Type B pancreatic cell (in vitro differentiated cells): ENCODE results near the gene ESRRB. TPM values are rescaled to one million over a fixed set of nuclear protein-coding genes. Genes with fewer than 3 reads are reported as not detected.

Source experiments
- DNase-seq: peaks from one replicate; pipeline ENCODE4 v3.0.0; 2021; ENCODE audit warnings: mixed read lengths; ENCODE audit not compliant: unreplicated experiment; ENCODE audit errors: extremely low spot score
- H3K27ac Mint-ChIP-seq: 2 replicates; pipeline ENCODE4 v1.8.0; 2021; ENCODE audit warnings: mild to moderate bottlenecking, mixed read lengths
- H3K27me3 Mint-ChIP-seq: 2 replicates; pipeline ENCODE4 v1.8.0; 2021; ENCODE audit warnings: mixed read lengths
- H3K36me3 Mint-ChIP-seq: 2 replicates; pipeline ENCODE4 v1.8.0; 2021; ENCODE audit warnings: mixed read lengths
- H3K4me1 Mint-ChIP-seq: one replicate; pipeline ENCODE4 v1.8.0; 2021; ENCODE audit warnings: mixed read lengths; ENCODE audit not compliant: unreplicated experiment
- H3K4me3 Mint-ChIP-seq: 2 replicates; pipeline ENCODE4 v1.8.0; 2021; ENCODE audit warnings: mild to moderate bottlenecking, mixed read lengths
- H3K9me3 Mint-ChIP-seq: 2 replicates; pipeline ENCODE4 v1.8.0; 2021; ENCODE audit warnings: mixed read lengths
- total RNA-seq: library from RNA; stranded (reverse); gene quantifications from 2 replicates; pipeline ENCODE4 v1.2.1, GENCODE V29; 2021; ENCODE audit warnings: low replicate concordance
- TF ChIP-seq, protein P1 (sequence below): fragments of 200-600 bp; sonication (generic); conservative IDR thresholded peaks from 2 replicates; pipeline ENCODE4 v1.5.0; 2021; ENCODE audit warnings: antibody characterized with exemption, mild to moderate bottlenecking

Gene ESRRB
- total RNA-seq, 1 donor from 2014 or later: 0.94 TPM

DNA sequence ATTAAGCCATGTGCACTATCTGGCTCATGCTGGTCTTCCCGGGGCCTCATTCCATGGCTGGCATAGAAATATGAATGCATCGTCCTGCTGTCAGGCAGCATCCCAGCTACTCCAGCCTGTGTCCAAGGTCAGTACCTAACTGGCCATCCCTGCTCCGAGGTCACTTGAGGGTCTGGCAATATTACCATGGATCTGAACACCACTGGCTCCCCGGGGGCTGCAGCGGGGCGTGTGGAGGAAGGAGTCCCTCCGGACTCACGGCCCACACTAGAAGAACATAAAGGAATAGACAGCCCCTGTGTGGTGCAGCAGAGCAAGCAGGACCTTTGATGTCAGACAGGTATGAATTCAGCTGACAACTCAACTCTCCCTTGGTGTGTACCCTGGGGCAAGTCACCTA, 19.2 kb downstream of the ESRRB start:
- peaks cover 17% of the 10 kb centered on the region for H3K4me1 Mint-ChIP-seq
- H3K36me3 Mint-ChIP-seq: no peaks in the 10 kb centered on the region
- peaks cover 26% of the 10 kb centered on the region for H3K27me3 Mint-ChIP-seq
- TF ChIP-seq, protein P1, sequence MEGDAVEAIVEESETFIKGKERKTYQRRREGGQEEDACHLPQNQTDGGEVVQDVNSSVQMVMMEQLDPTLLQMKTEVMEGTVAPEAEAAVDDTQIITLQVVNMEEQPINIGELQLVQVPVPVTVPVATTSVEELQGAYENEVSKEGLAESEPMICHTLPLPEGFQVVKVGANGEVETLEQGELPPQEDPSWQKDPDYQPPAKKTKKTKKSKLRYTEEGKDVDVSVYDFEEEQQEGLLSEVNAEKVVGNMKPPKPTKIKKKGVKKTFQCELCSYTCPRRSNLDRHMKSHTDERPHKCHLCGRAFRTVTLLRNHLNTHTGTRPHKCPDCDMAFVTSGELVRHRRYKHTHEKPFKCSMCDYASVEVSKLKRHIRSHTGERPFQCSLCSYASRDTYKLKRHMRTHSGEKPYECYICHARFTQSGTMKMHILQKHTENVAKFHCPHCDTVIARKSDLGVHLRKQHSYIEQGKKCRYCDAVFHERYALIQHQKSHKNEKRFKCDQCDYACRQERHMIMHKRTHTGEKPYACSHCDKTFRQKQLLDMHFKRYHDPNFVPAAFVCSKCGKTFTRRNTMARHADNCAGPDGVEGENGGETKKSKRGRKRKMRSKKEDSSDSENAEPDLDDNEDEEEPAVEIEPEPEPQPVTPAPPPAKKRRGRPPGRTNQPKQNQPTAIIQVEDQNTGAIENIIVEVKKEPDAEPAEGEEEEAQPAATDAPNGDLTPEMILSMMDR: no peak
- H3K27ac Mint-ChIP-seq: no peak overlapping the region
- DNase-seq: no peak
- no peak overlapping the region for H3K4me3 Mint-ChIP-seq
- no peaks in the 10 kb centered on the region for H3K9me3 Mint-ChIP-seq

DNA sequence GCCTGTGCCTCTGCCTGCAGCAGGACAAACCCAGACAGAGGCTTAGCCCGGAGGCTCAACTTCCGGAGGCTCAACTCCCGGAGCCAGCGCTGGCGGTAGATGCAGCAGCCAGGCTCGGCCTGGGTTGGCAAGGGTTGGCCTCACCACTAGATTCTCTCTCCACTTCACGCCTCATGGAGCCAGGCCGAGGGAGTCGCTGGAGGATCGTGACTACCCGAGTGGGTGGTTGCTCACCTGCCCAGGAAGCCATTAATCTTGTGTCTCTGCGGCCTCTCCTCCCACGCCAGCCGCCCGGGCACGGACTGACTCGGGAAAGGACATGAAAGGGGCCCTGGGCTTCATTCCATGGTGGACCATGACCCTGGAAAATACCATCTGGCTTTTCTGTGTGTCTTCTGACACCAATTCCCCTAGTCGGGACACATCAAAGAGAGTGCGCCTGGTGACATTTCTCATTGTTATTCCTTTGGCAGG, 20.8 kb downstream of the ESRRB start:
- Mint-ChIP-seq H3K4me3 (no peak overlapping the region), H3K27me3 (peaks cover 22% of the 10 kb centered on the region), H3K36me3 (no peaks in the 10 kb centered on the region), H3K27ac (no peak overlapping the region), H3K4me1 (peaks cover 15% of the 10 kb centered on the region), H3K9me3 (no peaks in the 10 kb centered on the region)
- TF ChIP-seq, protein P1: no peak
- DNase-seq: no peak

DNA sequence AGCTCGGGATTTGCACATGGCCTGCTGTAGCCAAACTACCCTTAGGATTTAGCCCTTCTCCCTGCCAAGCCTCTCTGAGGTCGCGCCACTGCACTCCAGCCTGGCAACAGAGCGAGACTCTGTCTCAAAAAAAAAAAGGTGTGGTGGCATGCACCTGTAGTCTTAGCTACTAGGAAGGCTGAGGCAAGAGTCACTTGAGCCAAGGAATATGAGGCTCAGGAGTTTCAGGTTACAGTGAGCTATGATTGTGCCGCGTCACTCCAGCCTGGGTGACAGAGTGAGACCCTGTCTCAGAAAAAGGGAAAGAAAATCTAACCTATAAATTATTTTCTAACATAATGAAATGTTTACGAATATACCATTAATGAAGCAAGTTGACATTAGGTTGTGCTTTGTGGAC, 29.7 kb downstream of the ESRRB start:
- DNase-seq: no peak
- Mint-ChIP-seq H3K9me3 (no peaks in the 10 kb centered on the region), H3K27me3 (peaks cover 34% of the 10 kb centered on the region), H3K4me1 (peaks cover 4% of the 10 kb centered on the region), H3K27ac (no peak overlapping the region), H3K4me3 (no peak overlapping the region), H3K36me3 (no peaks in the 10 kb centered on the region)
- TF ChIP-seq, protein P1: no peak

DNA sequence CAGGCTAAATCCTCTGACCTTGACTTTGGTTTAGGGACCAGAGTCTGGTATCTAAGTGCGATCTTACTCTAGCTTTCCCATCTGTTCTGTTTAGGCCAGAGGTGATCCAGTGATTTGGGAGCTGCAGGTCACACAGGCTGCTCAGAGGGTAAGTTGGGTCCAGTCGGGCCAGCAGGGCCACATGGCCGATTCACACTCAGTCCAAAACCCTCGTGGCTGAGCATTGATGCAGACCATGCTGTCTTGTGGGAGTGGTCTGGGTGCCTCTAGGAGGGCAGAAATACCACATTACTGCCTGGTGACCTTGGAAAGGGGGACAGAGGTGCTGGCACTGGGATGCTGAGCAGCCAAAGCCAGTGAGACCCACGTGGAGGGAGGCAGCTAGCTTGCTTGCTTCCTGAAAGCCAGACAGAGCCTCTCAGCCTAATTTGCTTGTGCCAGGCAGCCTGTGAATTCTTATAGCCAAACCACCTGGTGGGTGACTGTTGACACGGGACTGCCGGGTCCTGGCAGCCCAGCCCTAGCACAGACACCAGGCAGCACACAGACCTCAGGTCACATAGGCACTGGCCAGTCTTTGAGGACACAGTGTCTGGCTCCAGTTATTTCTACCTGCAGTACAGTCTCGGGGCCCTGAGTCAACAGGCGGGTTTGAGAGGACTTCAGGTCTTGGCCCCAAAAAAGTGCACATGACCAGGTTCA, 31.7 kb downstream of the ESRRB start:
- no peak overlapping the region for H3K27ac Mint-ChIP-seq
- peaks cover 41% of the 10 kb centered on the region for H3K27me3 Mint-ChIP-seq
- no peak overlapping the region for H3K4me3 Mint-ChIP-seq
- TF ChIP-seq, protein P1: no peak
- peaks cover 4% of the 10 kb centered on the region for H3K4me1 Mint-ChIP-seq
- H3K36me3 Mint-ChIP-seq: no peaks in the 10 kb centered on the region
- no peak for DNase-seq
- H3K9me3 Mint-ChIP-seq: no peaks in the 10 kb centered on the region

DNA sequence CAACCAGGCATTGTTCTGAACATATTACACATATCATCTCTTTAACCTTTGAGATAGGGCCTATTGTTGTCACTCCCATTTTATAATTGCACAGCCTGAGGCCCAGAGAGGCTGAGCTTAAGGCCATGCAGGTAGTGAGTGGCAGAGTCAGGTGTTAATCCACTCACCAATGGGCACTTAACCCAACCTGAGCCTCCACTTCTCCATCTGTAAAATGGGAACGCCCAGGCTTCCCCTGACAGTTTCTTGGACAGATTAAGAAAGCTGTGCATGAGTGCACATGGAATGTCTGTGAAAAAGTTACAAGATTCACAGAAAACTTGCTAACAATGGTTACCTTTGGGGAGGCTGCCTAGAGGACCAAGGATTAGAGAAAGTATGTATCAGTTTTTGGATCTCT, 32.9 kb downstream of the ESRRB start:
- no peaks in the 10 kb centered on the region for H3K36me3 Mint-ChIP-seq
- DNase-seq: no peak
- H3K9me3 Mint-ChIP-seq: no peaks in the 10 kb centered on the region
- H3K4me3 Mint-ChIP-seq: no peak overlapping the region
- H3K27ac Mint-ChIP-seq: no peak overlapping the region
- peaks cover 44% of the 10 kb centered on the region for H3K27me3 Mint-ChIP-seq
- TF ChIP-seq, protein P1: no peak
- H3K4me1 Mint-ChIP-seq: peaks cover 8% of the 10 kb centered on the region
